HepG2 (cell line): ENCODE measurements around the gene SFRP4. TPM values are rescaled to one million over a fixed set of nuclear protein-coding genes. Genes with fewer than 3 reads are reported as not detected.

Experiments
- AHR ChIP-seq: IDR thresholded peaks from 2 replicates; pipeline ENCODE4 v1.6.1; 2018; ENCODE audit warnings: missing genetic modification reagents, missing compliant biosample characterization
- CENPX ChIP-seq: sonication (generic); formaldehyde crosslinking; IDR thresholded peaks from 2 replicates; pipeline ENCODE4 v1.9.0; 2021; ENCODE audit warnings: mild to moderate bottlenecking, missing genetic modification reagents, moderate library complexity
- CSRNP1 ChIP-seq: sonication (generic); formaldehyde crosslinking; IDR thresholded peaks from 2 replicates; pipeline ENCODE4 v1.8.1; 2023; ENCODE audit warnings: mild to moderate bottlenecking, missing genetic modification reagents
- DDIT3 ChIP-seq: sonication (generic); formaldehyde crosslinking; IDR thresholded peaks from 2 replicates; pipeline ENCODE4 v1.4.0; 2020; ENCODE audit warnings: mild to moderate bottlenecking, missing genetic modification reagents
- GATAD1 ChIP-seq: IDR thresholded peaks from 2 replicates; pipeline ENCODE4 v1.6.1; 2016; ENCODE audit warnings: missing genetic modification reagents, missing compliant biosample characterization
- HNF1A ChIP-seq, 2 experiments: sonication (generic) in 1 of 2; formaldehyde crosslinking in 1 of 2; IDR thresholded peaks; 2 replicates each; pipeline versions ENCODE4 v1.4.0 to v1.6.1; 2016 to 2020; ENCODE audit warnings: borderline replicate concordance in 1 of 2, low read depth in 1 of 2, mild to moderate bottlenecking in 1 of 2, missing genetic modification reagents in 1 of 2
- HOXA3 ChIP-seq: sonication (generic); formaldehyde crosslinking; IDR thresholded peaks from 2 replicates; pipeline ENCODE4 v1.5.0; 2020; ENCODE audit warnings: missing genetic modification reagents
- KDM5B ChIP-seq: sonication (generic); formaldehyde crosslinking; IDR thresholded peaks from 2 replicates; pipeline ENCODE4 v1.4.0; 2020; ENCODE audit warnings: missing genetic modification reagents, mild to moderate bottlenecking, borderline replicate concordance
- MEF2D ChIP-seq: sonication (generic); formaldehyde crosslinking; IDR thresholded peaks from 2 replicates; pipeline ENCODE4 v1.5.1; 2020; ENCODE audit warnings: mild to moderate bottlenecking, missing genetic modification reagents
- POLR2AphosphoS2 ChIP-seq: IDR thresholded peaks from 2 replicates; pipeline ENCODE4 v1.6.1; 2011; ENCODE audit warnings: low read depth, low read length, improper control_type of control experiment
- RXRB ChIP-seq: IDR thresholded peaks from 2 replicates; pipeline ENCODE4 v1.6.1; 2016; ENCODE audit warnings: borderline replicate concordance, missing genetic modification reagents, missing compliant biosample characterization
- SOX6 ChIP-seq, 2 experiments: fragments of 450-650 bp in 1 of 2; sonication (generic) in 1 of 2; formaldehyde crosslinking in 1 of 2; IDR thresholded peaks; 2 replicates each; pipeline versions ENCODE4 v1.4.0 to v1.6.1; 2017 to 2020; ENCODE audit warnings: antibody characterized with exemption in 1 of 2, mild to moderate bottlenecking in 1 of 2, missing genetic modification reagents in 1 of 2
- TBX2 ChIP-seq: sonication (generic); formaldehyde crosslinking; IDR thresholded peaks from 2 replicates; pipeline ENCODE4 v1.5.0; 2020; ENCODE audit warnings: missing genetic modification reagents, mild to moderate bottlenecking, borderline replicate concordance
- THAP7 ChIP-seq: sonication (generic); formaldehyde crosslinking; IDR thresholded peaks from 2 replicates; pipeline ENCODE4 v1.8.1; 2023; ENCODE audit warnings: mild to moderate bottlenecking, missing genetic modification reagents
- TSC22D2 ChIP-seq: sonication (generic); formaldehyde crosslinking; IDR thresholded peaks from 2 replicates; pipeline ENCODE4 v1.5.1; 2020; ENCODE audit warnings: missing genetic modification reagents, mild to moderate bottlenecking, borderline replicate concordance
- XRCC5 ChIP-seq: fragments of 200-400 bp; formaldehyde crosslinking; optimal IDR thresholded peaks from 2 replicates; pipeline ENCODE3; 2017; ENCODE audit warnings: mild to moderate bottlenecking, low read length
- ZMYM2 ChIP-seq: sonication (generic); formaldehyde crosslinking; IDR thresholded peaks from 2 replicates; pipeline ENCODE4 v1.8.0; 2022; ENCODE audit warnings: mild to moderate bottlenecking, missing genetic modification reagents
- ZNF574 ChIP-seq: sonication (generic); formaldehyde crosslinking; IDR thresholded peaks from 2 replicates; pipeline ENCODE4 v1.4.0; 2020; ENCODE audit warnings: missing genetic modification reagents
- polyA plus RNA-seq, 8 experiments: library from polyadenylated mRNA; depleted of rRNA in 3 of 8; stranded (reverse) in 7 of 8; unstranded in 1 of 8; fragments of >200 nt; fragmentation: Illumina TruSeq in 4 of 8; extraction: Trizol in 4 of 8; gene quantifications; 2 replicates each; pipeline versions ENCODE4 v1.2.1 to v1.2.3, GENCODE V29; 2011 to 2016; ENCODE audit warnings: low read depth in 4 of 8, missing spikeins in 1 of 8, mixed read lengths in 1 of 8; ENCODE audit not compliant: insufficient read depth in 1 of 8
- total RNA-seq, 5 experiments: library from RNA; depleted of rRNA; stranded (reverse); fragments of >200 nt; fragmentation: Illumina TruSeq; extraction: Trizol; gene quantifications; 2 replicates each; pipeline ENCODE4 v1.2.3, GENCODE V29; 2016; ENCODE audit warnings: low read depth in 1 of 5

The SFRP4 gene
- total and polyA plus RNA-seq, 2 of the 13 experiments (the other 11 are each of a cell fraction or from before 2014, with no cell fraction given): 0.96 to 1.8 TPM

- TF ChIP-seq ZMYM2: no peak
- TF ChIP-seq SOX6 (IDR thresholded peaks at IDR 0.05): no peak
- TF ChIP-seq SOX6 (CRISPR knock-in tag; IDR thresholded peaks at IDR 0.05): peak; percentile 40; the same call in 1 of the 2 replicates
- TF ChIP-seq TBX2 (CRISPR knock-in tag): peak; percentile 75
- no peak for TF ChIP-seq DDIT3 (CRISPR knock-in tag)
- TF ChIP-seq HNF1A (IDR thresholded peaks at IDR 0.05; ENCODE audit: low read depth): no peak
- no peak for TF ChIP-seq HNF1A (CRISPR knock-in tag; IDR thresholded peaks at IDR 0.05; ENCODE audit: borderline replicate concordance)
- TF ChIP-seq CSRNP1 (CRISPR knock-in tag): no peak
- no peak for TF ChIP-seq THAP7 (CRISPR knock-in tag)
- no peak for TF ChIP-seq AHR (CRISPR knock-in tag)
- TF ChIP-seq RXRB (CRISPR knock-in tag): 0 out of 2 replicates have a peak, but pooled peaks have one; percentile 7
- TF ChIP-seq XRCC5: peak; percentile 24
- TF ChIP-seq CENPX (CRISPR knock-in tag): no peak
- no peak for TF ChIP-seq TSC22D2 (CRISPR knock-in tag)
- TF ChIP-seq ZNF574 (CRISPR knock-in tag): peak; percentile 13
- TF ChIP-seq KDM5B (CRISPR knock-in tag): peak; percentile 95
- TF ChIP-seq HOXA3 (CRISPR knock-in tag): no peak
- peak; percentile 11; the same call in 1 of the 2 replicates for TF ChIP-seq MEF2D (CRISPR knock-in tag)
- no peak for TF ChIP-seq GATAD1 (CRISPR knock-in tag)
- TF ChIP-seq POLR2AphosphoS2: no peak
Observed at GRCh38 chr7:37920849-37921805, 4.5 kb upstream of the SFRP4 start (continued).
